Colonic mucosa (tissue), 4 donors: ENCODE results near the gene RUNX2. TPM values are rescaled to one million over a fixed set of nuclear protein-coding genes. Genes with fewer than 3 reads are reported as not detected.

Source experiments
- DNase-seq: peaks from one replicate; pipeline ENCODE4 v3.0.0-alpha.2; 2020
- H3K27ac ChIP-seq: fragments of 200-600 bp; one replicate; pipeline ENCODE4 v1.8.0; 2021
- H3K27me3 ChIP-seq: fragments of 200-600 bp; one replicate; pipeline ENCODE4 v1.8.0; 2021
- H3K36me3 ChIP-seq: fragments of 200-600 bp; one replicate; pipeline ENCODE4 v1.8.0; 2021
- H3K4me1 ChIP-seq: fragments of 200-600 bp; one replicate; pipeline ENCODE4 v1.8.0; 2021; ENCODE audit warnings: mild to moderate bottlenecking
- H3K4me3 ChIP-seq: fragments of 200-600 bp; one replicate; pipeline ENCODE4 v1.8.0; 2021
- H3K9ac ChIP-seq, 2 donors: one replicate each; pipeline ENCODE4 v1.7.0; 2013; ENCODE audit warnings: control low read depth in 2 of 2, low read depth in 2 of 2, low read length in 2 of 2
- H3K9me3 ChIP-seq: fragments of 200-600 bp; one replicate; pipeline ENCODE4 v1.8.0; 2021
- intact Hi-C: fragments of 100-400 bp; cut with DNase I; formaldehyde crosslinking; loops from one replicate; pipeline ENCODE4 v1.14.1; 2022
- total RNA-seq, 2 donors: library from RNA; stranded (reverse); fragmentation: NEBNext Ultra II Directional in 1 of 2; extraction: Animal tissue kit (Norgen Biotek cat#: 25700) in 1 of 2; gene quantifications; one replicate each; pipeline ENCODE4 v1.2.1, GENCODE V29; 2021
- TF ChIP-seq, protein P1 (sequence below): fragments of 200-600 bp; IDR thresholded peaks from one replicate; pipeline ENCODE4 v1.8.0; 2022; ENCODE audit warnings: antibody characterized with exemption, mild to moderate bottlenecking
- donor health status: healthy.
- donor health status: DM: no; HTN: no; CAD: no.
- donor health status: DM: no; HTN: no; CAD: no.

The RUNX2 gene
- total RNA-seq, 2 donors from 2014 or later, result 1.7 to 2.6 TPM

DNA sequence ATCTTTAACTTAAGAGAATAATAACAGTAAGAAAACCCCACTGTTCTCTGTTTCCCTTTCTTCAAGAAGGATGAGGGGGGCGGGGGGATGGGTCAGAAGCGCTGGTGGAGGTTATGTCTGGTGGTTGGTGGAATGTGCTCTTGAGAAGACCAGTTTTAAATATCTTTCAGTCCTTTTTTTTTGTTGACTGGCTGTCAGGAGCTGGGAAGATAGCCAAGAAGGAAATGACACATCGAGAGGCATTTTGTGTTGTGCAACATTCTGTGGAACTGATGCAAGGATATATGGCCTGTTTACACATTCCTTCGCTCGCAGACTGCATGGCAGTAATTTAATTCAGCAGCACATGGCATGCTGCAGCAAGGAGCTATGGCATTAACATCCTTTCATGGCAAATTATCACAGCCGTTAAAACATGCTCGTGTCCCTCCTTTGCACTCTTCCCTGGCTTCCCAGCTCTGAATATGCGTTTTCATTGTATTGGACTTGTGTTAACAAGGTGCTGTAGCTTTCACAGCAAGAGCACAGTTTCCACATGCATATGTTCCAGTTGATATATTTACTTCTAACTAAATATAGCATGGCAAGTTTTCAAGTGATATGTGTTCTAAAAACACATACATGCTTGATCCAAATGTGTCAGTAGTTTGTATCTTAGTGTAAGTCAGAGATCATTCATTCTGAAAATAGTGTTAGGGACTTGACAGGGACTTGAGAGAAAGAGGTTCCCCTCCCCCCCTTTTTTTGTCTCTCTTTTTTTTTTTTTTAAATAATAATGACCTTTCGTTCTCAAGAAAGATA, 117.8 kb downstream of the RUNX2 start:
- H3K4me1 ChIP-seq, result no peaks in the 10 kb centered on the region
- TF ChIP-seq, protein P1, sequence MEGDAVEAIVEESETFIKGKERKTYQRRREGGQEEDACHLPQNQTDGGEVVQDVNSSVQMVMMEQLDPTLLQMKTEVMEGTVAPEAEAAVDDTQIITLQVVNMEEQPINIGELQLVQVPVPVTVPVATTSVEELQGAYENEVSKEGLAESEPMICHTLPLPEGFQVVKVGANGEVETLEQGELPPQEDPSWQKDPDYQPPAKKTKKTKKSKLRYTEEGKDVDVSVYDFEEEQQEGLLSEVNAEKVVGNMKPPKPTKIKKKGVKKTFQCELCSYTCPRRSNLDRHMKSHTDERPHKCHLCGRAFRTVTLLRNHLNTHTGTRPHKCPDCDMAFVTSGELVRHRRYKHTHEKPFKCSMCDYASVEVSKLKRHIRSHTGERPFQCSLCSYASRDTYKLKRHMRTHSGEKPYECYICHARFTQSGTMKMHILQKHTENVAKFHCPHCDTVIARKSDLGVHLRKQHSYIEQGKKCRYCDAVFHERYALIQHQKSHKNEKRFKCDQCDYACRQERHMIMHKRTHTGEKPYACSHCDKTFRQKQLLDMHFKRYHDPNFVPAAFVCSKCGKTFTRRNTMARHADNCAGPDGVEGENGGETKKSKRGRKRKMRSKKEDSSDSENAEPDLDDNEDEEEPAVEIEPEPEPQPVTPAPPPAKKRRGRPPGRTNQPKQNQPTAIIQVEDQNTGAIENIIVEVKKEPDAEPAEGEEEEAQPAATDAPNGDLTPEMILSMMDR, result no peak
- H3K27me3 ChIP-seq, result no peaks in the 10 kb centered on the region
- peak overlapping the region; percentile 70 for H3K27ac ChIP-seq
- H3K4me3 ChIP-seq, result no peak overlapping the region
- peak; percentile 79 for DNase-seq
- intact Hi-C loops, result no loop called here
- no peaks in the 10 kb centered on the region for H3K9me3 ChIP-seq
- peak overlapping the region in 1 of 2 donors; percentile 35 for H3K9ac ChIP-seq
- no peaks in the 10 kb centered on the region for H3K36me3 ChIP-seq

DNA sequence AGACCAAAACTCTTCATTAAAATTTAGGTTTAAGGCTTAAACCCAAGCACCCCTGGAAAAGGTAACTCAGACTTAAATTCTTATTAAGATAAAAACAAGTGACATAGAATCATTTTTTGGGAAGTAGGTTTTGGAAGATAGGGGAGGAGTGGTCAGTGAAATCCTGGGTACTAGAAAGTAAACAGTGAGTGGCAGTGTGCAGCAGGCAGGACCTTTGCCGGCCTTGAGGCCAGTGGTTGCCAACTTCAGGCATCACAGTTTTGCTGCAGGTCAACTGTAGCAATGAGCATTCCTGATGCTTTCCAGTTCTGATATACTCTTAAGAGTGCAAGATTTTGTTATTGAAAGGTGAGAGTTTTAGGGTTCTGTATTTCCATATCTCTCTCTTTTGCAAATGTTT, 118.9 kb downstream of the RUNX2 start:
- Histone ChIP-seq H3K9me3 (no peaks in the 10 kb centered on the region), H3K27me3 (no peaks in the 10 kb centered on the region), H3K36me3 (no peaks in the 10 kb centered on the region), H3K9ac (no peak overlapping the region), H3K4me1 (no peaks in the 10 kb centered on the region), H3K4me3 (no peak overlapping the region), H3K27ac (no peak overlapping the region)
- TF ChIP-seq, protein P1, result no peak
- intact Hi-C loops, result no loop called here
- DNase-seq, result no peak

DNA sequence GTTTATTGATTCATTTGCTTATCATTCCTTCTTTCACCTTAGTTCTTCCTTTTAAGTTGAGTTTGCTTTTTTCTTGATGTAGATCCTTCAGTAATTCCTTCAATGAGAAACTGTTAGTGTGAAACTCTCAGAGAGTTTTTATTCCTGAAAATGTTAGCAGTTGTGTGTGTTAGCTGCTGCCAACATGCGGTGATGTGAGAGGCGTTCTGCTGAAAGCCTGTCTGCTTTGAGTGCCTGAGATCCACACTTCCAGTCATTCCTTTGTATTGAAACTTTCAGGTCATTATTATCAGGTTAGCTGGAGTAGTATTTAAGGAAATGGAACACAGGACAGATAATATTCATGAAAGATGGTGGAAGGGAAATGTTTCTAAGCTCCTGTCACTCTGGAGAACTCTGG, 119.6 kb downstream of the RUNX2 start:
- no peak for DNase-seq

DNA sequence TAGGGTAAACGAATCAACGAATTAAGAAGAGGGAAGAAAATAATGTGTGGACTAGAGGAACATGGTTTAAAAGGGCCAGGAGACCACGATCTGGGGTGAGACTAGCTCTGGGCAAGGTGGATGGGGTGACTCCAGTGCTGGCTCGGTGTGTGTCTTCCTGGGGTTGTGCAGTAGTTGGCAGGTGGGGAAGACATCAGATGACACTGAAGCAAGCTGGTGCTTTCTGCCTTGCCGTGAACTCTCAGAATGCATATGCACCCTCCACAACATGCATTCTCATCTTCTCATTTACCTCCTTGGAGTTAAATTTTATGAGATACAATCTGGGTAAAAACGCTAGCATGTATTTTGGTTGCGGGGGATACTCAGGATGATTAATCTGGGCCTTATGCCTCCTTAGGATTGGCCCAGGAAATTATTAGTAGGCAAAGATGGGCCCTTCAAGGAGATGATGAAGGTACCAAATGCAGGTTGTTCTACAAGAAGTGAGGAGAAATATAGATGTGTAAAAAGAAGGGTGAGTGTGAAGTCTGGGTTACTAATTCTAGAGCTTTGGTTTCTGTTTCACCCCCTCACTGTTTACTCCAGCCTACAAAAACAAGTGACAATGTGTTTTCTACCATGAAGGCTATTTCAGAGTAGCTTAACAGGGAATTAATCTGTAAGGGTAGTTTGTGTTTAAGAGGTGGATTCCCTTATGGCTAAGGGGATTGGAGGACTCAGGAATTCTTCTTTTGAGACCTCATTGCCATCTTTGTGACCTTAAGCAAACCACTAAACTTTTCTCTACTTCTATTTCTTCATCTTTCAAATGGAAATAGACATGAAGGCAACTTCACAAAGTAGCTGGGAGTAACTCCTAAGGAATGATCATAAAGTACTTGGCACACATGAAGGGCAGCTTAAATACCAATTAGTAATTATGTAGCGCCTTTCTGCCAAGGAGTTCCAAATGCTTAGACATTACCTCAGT, 120.6 kb downstream of the RUNX2 start:
- H3K9ac ChIP-seq, result no peak overlapping the region
- intact Hi-C loops, result no loop called here
- no peaks in the 10 kb centered on the region for H3K9me3 ChIP-seq
- H3K36me3 ChIP-seq, result no peaks in the 10 kb centered on the region
- H3K27ac ChIP-seq, result no peak overlapping the region
- TF ChIP-seq, protein P1, result no peak
- H3K4me1 ChIP-seq, result peaks cover 5% of the 10 kb centered on the region
- DNase-seq, result no peak
- no peak overlapping the region for H3K4me3 ChIP-seq
- H3K27me3 ChIP-seq, result no peaks in the 10 kb centered on the region

More for the DNA sequence above, 119.6 kb downstream of the RUNX2 start:
- Histone ChIP-seq H3K27ac (no peak overlapping the region), H3K36me3 (no peaks in the 10 kb centered on the region), H3K27me3 (no peaks in the 10 kb centered on the region), H3K9me3 (no peaks in the 10 kb centered on the region), H3K9ac (no peak overlapping the region), H3K4me3 (no peak overlapping the region), H3K4me1 (peaks cover 5% of the 10 kb centered on the region)
- TF ChIP-seq, protein P1, result no peak
- intact Hi-C loops, result no loop called here

DNA sequence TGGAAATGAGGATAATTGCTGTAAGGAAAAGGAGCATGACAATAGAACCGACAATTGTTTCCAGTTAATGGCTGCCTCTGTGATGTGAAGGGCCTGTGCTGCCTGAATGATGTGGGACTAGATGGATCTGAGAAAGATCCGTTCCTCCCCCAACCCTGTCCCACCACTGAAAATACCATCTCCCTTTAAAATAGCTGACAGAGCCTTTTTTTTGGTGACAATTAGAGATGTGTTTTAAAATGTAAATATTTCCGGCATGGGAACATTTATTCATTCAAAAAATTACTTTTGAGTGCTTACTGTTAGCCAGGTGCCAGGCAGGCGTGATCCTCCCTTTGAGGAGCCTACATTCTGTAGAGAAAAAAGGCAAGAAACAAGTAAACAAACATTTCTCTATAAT, 122.0 kb downstream of the RUNX2 start:
- TF ChIP-seq, protein P1, result no peak
- no peak overlapping the region for H3K9ac ChIP-seq
- peaks cover 5% of the 10 kb centered on the region for H3K4me1 ChIP-seq
- no peaks in the 10 kb centered on the region for H3K9me3 ChIP-seq
- DNase-seq, result no peak
- no peak overlapping the region for H3K27ac ChIP-seq
- H3K36me3 ChIP-seq, result no peaks in the 10 kb centered on the region
- no peak overlapping the region for H3K4me3 ChIP-seq
- intact Hi-C loops, result no loop called here
- no peaks in the 10 kb centered on the region for H3K27me3 ChIP-seq
